ENCODE data around the gene DNM3. TPM values are rescaled to one million over a fixed set of nuclear protein-coding genes. Genes with fewer than 3 reads are reported as not detected.

Gene DNM3
- total and polyA plus RNA-seq, 2 donors (not counting 1 experiment from before 2014, with no cell fraction given) = 1.0 to 1.3 TPM

DNA sequence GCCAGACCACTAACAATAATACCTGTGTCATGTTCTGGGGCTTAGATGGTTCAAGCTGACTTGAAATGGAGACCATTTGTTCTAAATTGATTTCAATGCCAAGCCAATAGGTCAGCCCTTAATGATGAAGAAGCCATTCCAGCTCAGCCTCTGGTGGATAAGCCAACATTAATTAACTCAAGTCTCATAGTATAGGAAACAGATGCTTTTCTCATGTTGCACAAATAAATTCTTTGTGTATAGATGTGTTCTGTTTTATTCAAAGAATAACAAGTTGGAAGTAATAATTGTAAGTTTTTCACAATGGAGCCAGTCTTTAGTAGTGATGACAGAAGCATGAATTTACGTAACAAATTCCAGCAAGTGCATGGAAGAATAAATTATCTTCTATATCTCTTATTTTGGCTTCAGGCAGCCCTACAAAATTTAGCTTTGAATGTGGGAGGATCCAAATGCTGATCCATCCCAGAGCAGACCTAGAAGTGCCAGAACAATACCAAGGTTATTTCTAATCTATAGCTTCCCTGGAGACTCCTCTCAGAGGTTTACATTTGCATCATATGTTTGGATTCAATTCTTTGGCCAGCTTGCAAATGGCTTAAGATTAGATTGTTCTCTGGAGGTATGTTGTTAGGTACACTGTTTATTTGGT is 536.9 kb downstream of the DNM3 start:
- ATAC-seq (ENCODE audit: low read depth) = no peak
- peaks cover 26 to 37% of the 10 kb centered on the region in 2 donors for H3K4me1 ChIP-seq (ENCODE audit: control insufficient read depth in 2 of 2, insufficient read depth in 2 of 2, low read length in 2 of 2)
- H2AFZ ChIP-seq (ENCODE audit: insufficient read depth, low read depth, low read length, poor library complexity, severe bottlenecking) = no peak overlapping the region
- H3K79me2 ChIP-seq (ENCODE audit: control insufficient read depth, insufficient read depth, low read length) = no peaks in the 10 kb centered on the region
- H3K27ac Mint-ChIP-seq = peak overlapping the region; percentile 32
- H4K20me1 ChIP-seq (ENCODE audit: control insufficient read depth, insufficient read depth, low read length, poor library complexity, severe bottlenecking) = no peaks in the 10 kb centered on the region
- peaks cover 50% of the 10 kb centered on the region for H3K4me1 Mint-ChIP-seq
- no peak overlapping the region for H3K9ac ChIP-seq (ENCODE audit: low read length)
- no peak for DNase-seq
- TF ChIP-seq, protein P1, sequence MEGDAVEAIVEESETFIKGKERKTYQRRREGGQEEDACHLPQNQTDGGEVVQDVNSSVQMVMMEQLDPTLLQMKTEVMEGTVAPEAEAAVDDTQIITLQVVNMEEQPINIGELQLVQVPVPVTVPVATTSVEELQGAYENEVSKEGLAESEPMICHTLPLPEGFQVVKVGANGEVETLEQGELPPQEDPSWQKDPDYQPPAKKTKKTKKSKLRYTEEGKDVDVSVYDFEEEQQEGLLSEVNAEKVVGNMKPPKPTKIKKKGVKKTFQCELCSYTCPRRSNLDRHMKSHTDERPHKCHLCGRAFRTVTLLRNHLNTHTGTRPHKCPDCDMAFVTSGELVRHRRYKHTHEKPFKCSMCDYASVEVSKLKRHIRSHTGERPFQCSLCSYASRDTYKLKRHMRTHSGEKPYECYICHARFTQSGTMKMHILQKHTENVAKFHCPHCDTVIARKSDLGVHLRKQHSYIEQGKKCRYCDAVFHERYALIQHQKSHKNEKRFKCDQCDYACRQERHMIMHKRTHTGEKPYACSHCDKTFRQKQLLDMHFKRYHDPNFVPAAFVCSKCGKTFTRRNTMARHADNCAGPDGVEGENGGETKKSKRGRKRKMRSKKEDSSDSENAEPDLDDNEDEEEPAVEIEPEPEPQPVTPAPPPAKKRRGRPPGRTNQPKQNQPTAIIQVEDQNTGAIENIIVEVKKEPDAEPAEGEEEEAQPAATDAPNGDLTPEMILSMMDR (IDR thresholded peaks at IDR 0.05) = no peak
- TF ChIP-seq EZH2 (IDR thresholded peaks at IDR 0.05; ENCODE audit: borderline replicate concordance, insufficient read depth, low read depth, low read length, poor library complexity, severe bottlenecking) = no peak
- no peak overlapping the region for H3K27ac ChIP-seq (ENCODE audit: low read length in 2 of 2)
- H3K27me3 ChIP-seq (replicated peaks in 1 of 4; ENCODE audit: control extremely low read depth in 1 of 4, control insufficient read depth in 3 of 4, insufficient read depth in 4 of 4, low read length in 3 of 4) = no peaks in the 10 kb centered on the region
- H3K4me3 Mint-ChIP-seq = no peak overlapping the region
- H3K9me3 Mint-ChIP-seq (ENCODE audit: insufficient read depth) = no peaks in the 10 kb centered on the region
- intact Hi-C loops (cut with micrococcal nuclease) = no loop called here
- ChIA-PET CTCF (interaction anchor here (2.3 to 5.0 kb wide), 3 partner anchors 15 to 21 kb away, joined by 6 to 23 read pairs (median 20); no protein-coding TSS in a partner anchor), POLR2A (interaction anchor here (1.1 kb wide), 1 partner anchor 21 kb away, joined by 3 read pairs; no protein-coding TSS in a partner anchor)
- H3K4me2 ChIP-seq (replicated peaks; ENCODE audit: low read depth, low read length, poor library complexity, severe bottlenecking) = no peak overlapping the region
- no peak overlapping the region for H3K4me3 ChIP-seq (ENCODE audit: control extremely low read depth in 1 of 5, extremely low read depth in 1 of 5, insufficient read depth in 1 of 5, low read depth in 2 of 5, low read length in 4 of 5)
- no peaks in the 10 kb centered on the region for H3K36me3 ChIP-seq (replicated peaks in 1 of 2; ENCODE audit: control extremely low read depth in 1 of 2, control insufficient read depth in 1 of 2, extremely low read depth in 1 of 2, insufficient read depth in 2 of 2, low read length in 1 of 2)
- H3K27me3 Mint-ChIP-seq = no peaks in the 10 kb centered on the region
- no peaks in the 10 kb centered on the region for H3K9me3 ChIP-seq (ENCODE audit: control extremely low read depth in 1 of 3, control insufficient read depth in 2 of 3, insufficient read depth in 1 of 3, low read length in 2 of 3)
- no CpG with 5 or more reads among the region's 1 CpG for WGBS (ENCODE audit: insufficient coverage)
